Fibroblast of skin of left quadriceps (primary cell): ENCODE data around the gene MYO10.
A peak's percentile ranks its signal among the peaks of the same experiment; 100 is the strongest.
"Not testable (repeated sequence)": the region's sequence is repeated elsewhere in the genome, so short reads cannot be mapped to it uniquely, and the experiment has no call there.

Source experiments
- DNase-seq, 2 experiments: peaks; one replicate each; pipeline ENCODE4 v3.0.0-alpha.2; 2013; ENCODE audit warnings: low read depth in 2 of 2

The MYO10 gene

GRCh38 chr5:16744164-16744880, 191.8 kb downstream of the MYO10 start:
- no peak for DNase-seq

GRCh38 chr5:16742938-16743337, 193.2 kb downstream of the MYO10 start:
- DNase-seq = no peak

- no peak for DNase-seq
Observed at GRCh38 chr5:16740811-16741392, 195.2 kb downstream of the MYO10 start.

GRCh38 chr5:16740066-16740810, 195.8 kb downstream of the MYO10 start:
- DNase-seq = no peak

- DNase-seq = not testable (repeated sequence)
Observed at GRCh38 chr5:16738393-16738792, 197.7 kb downstream of the MYO10 start.

GRCh38 chr5:16737620-16738364, 198.3 kb downstream of the MYO10 start:
- no peak for DNase-seq

- DNase-seq = no peak
Observed at GRCh38 chr5:16737209-16737608, 198.9 kb downstream of the MYO10 start.

- DNase-seq = peak; percentile 49 to 61
Observed at GRCh38 chr5:16736158-16736995, 199.7 kb downstream of the MYO10 start.

GRCh38 chr5:16735101-16736060, 200.7 kb downstream of the MYO10 start:
- DNase-seq = no peak

- no peak for DNase-seq
Observed at GRCh38 chr5:16733331-16734006, 202.6 kb downstream of the MYO10 start.

GRCh38 chr5:16732356-16732755, 203.7 kb downstream of the MYO10 start:
- no peak for DNase-seq

GRCh38 chr5:16727755-16728325, 208.2 kb downstream of the MYO10 start:
- no peak for DNase-seq

- no peak for DNase-seq
Observed at GRCh38 chr5:16726538-16726946, 209.5 kb downstream of the MYO10 start.

GRCh38 chr5:16725575-16725974, 210.5 kb downstream of the MYO10 start:
- no peak for DNase-seq

GRCh38 chr5:16723821-16724220, 212.3 kb downstream of the MYO10 start:
- no peak for DNase-seq

GRCh38 chr5:16722097-16722495, 214.0 kb downstream of the MYO10 start:
- no peak for DNase-seq

- DNase-seq = no peak
Observed at GRCh38 chr5:16721151-16722096, 214.7 kb downstream of the MYO10 start.

- not testable (repeated sequence) for DNase-seq
Observed at GRCh38 chr5:16718036-16718435, 218.1 kb downstream of the MYO10 start.
